GM06990 (cell line): Measurements from ENCODE around the gene MARK3.

ENCODE experiments used
- DNase-seq: peaks from one replicate; pipeline ENCODE4 v3.0.0-alpha.2; 2011; ENCODE audit not compliant: insufficient read length; ENCODE audit errors: extremely low read depth
- H3K27me3 ChIP-seq: replicated peaks from 2 replicates; pipeline ENCODE4 v1.6.0; 2011; ENCODE audit warnings: low read length; ENCODE audit not compliant: control insufficient read depth, insufficient read depth
- H3K36me3 ChIP-seq: 2 replicates; pipeline ENCODE4 v1.5.1; 2011; ENCODE audit warnings: low read length; ENCODE audit not compliant: control insufficient read depth, insufficient read depth
- H3K4me3 ChIP-seq: replicated peaks from 2 replicates; pipeline ENCODE4 v1.5.1; 2011; ENCODE audit warnings: low read depth, mild to moderate bottlenecking, control low read depth, low read length
- TF ChIP-seq, protein P1 (sequence below): IDR thresholded peaks from 2 replicates; pipeline ENCODE4 v1.5.1; 2011; ENCODE audit warnings: low read length, control low read depth, mild to moderate bottlenecking, inconsistent platforms; ENCODE audit not compliant: insufficient read depth, poor library complexity, severe bottlenecking

MARK3 gene

DNA sequence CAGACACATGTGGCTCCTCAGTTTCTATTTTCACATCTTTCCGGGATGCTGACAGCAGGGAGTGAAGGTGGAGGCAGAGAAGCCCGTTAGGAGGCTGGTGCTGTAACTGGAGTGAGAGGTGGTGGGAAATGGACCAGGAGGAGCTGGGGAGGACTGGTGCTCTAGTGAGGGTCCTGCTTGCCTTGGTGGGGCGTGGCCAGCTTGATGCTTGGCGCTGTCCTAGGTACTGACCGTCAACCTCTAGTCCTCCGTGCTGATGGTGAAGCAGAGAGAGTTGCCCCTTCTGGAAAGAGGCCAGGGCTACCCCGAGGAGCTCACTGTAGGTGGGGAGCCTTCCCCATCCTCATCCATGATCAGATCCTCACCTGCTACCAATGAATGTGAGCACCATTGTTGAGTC, 145.2 kb downstream of the MARK3 start:
- no peaks in the 10 kb centered on the region for H3K27me3 ChIP-seq
- peak overlapping the region; percentile 81; the same call in 1 of the 2 replicates for H3K4me3 ChIP-seq
- TF ChIP-seq, protein P1, sequence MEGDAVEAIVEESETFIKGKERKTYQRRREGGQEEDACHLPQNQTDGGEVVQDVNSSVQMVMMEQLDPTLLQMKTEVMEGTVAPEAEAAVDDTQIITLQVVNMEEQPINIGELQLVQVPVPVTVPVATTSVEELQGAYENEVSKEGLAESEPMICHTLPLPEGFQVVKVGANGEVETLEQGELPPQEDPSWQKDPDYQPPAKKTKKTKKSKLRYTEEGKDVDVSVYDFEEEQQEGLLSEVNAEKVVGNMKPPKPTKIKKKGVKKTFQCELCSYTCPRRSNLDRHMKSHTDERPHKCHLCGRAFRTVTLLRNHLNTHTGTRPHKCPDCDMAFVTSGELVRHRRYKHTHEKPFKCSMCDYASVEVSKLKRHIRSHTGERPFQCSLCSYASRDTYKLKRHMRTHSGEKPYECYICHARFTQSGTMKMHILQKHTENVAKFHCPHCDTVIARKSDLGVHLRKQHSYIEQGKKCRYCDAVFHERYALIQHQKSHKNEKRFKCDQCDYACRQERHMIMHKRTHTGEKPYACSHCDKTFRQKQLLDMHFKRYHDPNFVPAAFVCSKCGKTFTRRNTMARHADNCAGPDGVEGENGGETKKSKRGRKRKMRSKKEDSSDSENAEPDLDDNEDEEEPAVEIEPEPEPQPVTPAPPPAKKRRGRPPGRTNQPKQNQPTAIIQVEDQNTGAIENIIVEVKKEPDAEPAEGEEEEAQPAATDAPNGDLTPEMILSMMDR: no peak
- DNase-seq: no peak
- H3K36me3 ChIP-seq: peaks cover 10% of the 10 kb centered on the region

DNA sequence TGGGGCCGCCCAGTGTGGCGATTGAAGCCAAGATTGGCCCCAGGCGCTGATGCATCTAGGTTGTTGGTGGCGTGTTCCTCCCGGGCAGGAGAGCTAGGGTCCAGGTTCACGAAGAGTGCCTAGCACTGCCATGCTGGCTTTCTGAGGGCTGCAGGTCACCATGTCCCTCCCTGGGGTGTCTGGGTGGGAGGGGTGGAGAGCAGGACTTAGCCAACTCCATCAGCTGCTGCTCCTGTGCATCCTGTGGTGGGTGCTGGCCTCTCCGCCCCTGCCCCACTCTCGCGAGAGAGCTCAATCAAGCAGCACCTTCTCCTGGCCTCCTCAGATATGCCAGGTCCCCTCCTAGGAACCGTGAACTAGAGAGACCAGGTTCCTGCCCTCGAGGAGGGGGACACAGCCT, 145.6 kb downstream of the MARK3 start:
- TF ChIP-seq, protein P1: no peak
- Histone ChIP-seq H3K36me3 (peaks cover 10% of the 10 kb centered on the region), H3K4me3 (no peak overlapping the region)

DNA sequence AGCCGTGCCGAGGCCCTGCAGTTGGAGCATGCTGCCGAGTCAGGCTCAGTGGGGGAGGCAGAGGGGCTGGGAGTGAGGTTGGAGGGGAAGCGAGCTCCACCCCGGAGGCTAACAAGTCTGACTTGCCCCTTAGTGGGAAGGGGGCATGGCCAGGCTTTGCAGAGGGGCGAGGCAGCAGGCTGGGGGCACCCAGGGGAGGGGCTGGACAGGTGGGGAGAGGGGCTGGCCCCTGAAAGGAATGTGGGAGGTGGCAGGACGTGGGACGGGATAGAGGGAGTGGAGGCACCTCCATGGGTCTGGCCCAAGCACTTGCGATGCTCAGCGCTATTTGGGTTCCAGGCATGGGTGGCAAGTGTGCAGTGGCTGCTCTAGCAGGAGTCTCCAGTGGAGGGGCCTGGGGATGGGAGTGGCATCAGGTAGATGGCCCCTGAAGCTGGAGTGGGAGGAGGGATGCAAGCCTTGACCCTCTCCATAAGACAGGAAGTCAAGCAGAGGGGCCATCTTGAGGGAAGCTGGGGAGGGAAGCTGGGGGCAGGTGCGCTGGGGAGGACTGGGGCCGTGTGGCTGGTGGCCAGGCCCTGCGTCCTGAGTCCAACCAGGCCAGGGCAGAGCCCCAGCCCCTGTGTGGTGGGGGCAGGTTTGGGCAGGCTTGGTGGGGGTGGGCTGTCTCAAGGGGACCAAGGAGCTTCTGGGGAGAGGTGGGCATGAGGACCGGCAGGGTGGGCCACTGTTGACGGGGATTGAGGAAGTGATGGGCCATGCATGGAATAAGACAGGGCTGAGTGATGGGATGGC, 146.4 kb downstream of the MARK3 start:
- TF ChIP-seq, protein P1: no peak
- DNase-seq: no peak
- H3K36me3 ChIP-seq: peaks cover 11% of the 10 kb centered on the region
- H3K4me3 ChIP-seq: no peak overlapping the region
- H3K27me3 ChIP-seq: no peaks in the 10 kb centered on the region

More for the DNA sequence above, 145.6 kb downstream of the MARK3 start:
- DNase-seq: no peak
- H3K27me3 ChIP-seq: no peaks in the 10 kb centered on the region

DNA sequence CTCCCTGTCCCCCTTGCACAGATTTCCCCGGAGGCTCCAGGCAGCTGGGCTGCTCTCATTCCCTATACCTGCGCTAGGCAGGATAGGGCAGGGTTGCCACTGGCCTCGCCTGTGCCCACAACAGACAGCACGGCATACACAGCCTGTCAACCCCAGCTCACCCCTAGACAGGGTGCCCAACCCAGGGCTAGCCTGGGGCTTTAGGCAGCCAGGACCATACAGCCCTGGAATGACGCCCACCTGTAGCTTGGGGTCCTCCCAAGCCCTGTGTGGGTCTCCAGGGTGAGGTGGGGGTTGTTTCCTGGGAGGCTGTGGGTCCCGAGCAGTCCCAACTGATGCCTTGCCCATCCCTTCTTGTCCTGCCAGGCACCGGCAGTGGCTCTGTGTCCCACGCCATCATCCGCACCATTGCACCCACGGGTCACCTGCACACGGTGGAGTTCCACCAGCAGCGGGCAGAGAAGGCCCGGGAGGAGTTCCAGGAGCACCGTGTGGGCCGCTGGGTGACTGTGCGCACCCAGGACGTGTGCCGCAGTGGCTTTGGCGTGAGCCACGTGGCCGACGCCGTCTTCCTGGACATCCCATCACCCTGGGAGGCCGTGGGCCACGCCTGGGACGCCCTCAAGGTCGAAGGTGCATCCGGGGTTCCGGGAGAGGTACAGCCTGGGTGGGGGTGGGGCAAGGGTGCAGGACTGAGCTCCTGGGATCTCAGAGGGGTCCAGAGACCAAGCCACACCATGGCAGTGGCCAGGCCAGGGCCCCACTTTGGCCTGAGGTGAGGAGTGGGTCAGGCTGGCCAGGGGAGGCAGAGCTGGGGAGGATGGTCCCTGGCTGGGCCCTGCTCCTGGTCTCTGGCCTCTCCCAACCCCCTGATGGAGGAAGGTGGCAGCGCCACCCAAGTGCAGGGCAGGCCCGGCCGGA, 147.3 kb downstream of the MARK3 start:
- TF ChIP-seq, protein P1: no peak
- Histone ChIP-seq H3K36me3 (peaks cover 12% of the 10 kb centered on the region), H3K27me3 (no peaks in the 10 kb centered on the region), H3K4me3 (no peak overlapping the region)
- no peak for DNase-seq

DNA sequence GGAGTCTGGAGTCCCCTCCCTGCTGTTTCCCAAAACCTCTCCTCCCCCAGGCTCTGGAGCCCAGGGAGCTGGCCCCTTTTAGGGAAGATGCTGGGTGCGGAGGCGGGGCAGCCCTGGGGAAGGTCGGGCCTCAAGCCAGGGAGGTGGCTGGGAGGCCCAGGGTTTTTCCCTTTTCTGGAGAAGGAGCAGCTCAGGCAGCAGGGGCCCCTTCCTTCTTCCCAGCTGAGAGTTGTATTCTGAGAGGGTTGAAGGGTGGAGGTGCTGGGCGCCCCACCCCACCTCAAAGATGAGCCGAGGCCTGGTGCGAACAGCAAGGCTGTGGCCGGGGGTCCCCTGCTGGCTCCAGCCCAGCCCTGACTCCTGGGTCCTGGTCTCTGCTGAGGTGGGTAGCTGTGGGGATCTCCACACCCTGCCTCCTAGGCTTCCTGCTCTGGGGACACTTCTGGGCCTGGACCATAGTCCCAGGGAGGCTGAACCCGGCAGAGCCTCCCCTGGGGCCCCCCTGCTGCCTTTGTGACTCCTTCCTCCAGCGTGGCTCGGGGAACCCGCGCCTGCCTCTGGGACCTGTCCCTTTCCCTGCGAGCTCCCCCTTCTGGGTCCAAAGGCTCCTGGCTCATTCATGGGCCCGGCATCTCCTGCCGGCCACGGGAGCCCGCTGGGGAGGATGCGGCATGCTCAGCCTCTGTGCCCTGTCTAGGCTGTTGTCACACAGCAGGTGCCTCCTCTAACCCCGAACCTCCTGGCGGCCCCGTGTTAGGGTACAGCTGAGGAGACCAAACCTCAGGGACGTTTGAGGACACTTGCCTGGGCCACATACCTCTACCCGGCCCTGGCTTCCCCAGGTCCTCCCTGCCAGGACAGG, 148.2 kb downstream of the MARK3 start:
- Histone ChIP-seq H3K36me3 (peaks cover 12% of the 10 kb centered on the region), H3K4me3 (no peak overlapping the region), H3K27me3 (no peaks in the 10 kb centered on the region)
- TF ChIP-seq, protein P1: no peak
- no peak for DNase-seq
